ENCODE measurements around the gene TMPRSS6.

Gene TMPRSS6

DNA sequence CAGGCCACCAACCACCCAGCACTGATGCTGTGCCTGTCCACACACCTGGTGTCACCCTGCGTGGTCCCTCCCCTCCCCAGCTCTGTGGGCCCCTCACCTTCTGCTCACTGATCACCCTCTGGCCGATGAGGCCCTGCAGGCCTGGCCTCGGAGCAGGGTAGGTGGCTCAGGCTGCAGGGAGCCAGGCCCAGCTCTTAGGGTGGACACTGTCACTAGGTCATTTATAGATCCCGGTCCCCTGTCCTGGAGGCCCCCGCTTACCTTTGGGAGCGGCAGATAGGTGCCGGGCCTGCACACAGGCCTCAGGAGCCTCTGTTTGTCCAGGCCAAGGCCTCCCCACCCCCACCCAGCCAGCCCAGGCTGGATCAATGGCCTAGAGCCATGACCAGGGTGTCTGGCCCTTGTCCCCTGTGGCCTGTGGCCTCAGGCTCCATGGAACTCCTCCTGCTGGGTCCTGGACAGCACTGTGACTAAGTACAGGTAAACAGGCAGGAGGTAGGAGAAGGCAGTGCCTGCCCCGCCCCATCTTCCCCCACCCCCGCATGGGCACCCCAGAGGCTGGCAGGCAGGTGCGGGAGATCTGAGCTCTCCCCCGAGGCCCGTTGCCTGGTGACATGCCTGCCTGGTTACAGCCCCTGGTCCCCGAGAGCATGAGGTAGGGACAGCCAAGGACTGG is at the start of gene TMPRSS6:
Gene TMPRSS6, minus strand, starts transcription at position 472 of the 676 bp plus-strand sequence. CDS start 6,296 bp downstream, outside the sequence.
- DNase-seq = no peak

GRCh38 chr22:37158963-37159290 is 49.4 kb upstream of the TMPRSS6 start:
- DNase-seq = no peak

DNA sequence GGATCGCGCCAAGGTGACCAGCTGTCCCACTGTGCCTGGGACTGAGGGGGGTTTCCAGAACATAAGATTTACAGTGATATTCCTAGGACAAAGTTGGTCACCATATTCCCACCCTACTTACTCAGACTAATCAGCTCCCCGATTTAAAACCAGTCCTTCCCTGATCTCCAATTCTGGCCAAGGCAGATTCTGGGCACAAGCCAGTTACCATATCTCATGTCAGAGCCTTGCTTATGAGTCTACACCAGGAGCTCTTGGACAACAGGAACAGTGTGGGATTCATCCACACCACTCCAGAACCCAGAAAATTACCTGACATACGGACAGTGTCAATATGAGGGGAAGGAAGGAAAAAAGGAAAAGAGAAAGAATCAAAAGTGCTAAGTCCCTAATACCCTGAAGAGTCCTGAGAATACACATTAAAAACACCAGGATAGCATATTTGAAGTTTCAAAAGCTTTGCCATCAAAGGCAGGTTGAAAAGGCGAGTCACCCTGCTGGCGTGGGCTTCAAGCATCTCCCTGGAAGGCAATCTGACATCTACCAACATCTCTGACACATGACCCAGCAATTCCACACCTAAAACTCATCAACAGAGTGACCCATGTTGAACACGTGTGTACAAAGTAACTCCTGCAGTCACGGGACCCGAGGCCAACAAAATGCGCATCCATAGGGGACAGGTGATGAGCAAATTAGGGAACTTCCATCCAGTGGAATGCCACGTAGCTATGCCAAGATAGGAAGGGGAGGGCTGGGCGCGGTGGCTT is 48.2 kb upstream of the TMPRSS6 start:
- DNase-seq = no peak

DNA sequence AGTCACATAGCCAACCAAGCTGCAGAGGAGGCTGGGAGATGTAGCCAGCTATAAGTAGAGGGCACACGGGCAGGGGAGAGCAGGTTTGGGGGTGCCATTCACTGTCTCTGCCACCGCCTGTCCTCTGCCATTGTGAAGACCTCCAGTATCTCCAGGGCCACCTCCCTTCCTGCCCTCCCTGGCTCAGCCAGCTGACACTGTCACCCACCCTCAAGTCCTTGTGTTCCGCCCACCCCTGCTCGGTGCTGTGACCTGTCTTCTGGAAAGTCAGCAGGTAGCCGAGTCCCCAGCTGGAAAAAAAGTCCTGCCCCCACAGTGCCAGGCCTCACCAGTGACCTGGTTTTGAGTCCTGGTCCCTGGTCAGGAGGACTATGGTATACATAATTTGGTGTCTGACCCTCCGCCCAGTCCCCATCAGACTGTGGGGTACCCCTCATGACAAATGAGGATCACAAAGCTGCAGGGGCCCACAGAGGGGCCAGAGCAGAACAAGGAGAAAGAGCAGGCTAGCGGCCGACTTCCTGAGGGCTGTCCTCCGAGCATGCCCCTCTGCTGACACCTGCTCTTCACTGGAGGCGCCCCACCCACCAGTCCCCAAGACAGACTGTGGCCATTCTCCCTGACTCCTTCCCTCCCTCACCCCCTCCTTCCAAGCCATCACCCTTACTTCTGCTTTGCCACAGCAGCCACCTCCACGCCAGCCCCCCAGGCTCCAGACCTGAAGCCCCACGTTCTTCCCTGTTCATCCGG is 47.3 kb upstream of the TMPRSS6 start:
- DNase-seq = no peak

DNA sequence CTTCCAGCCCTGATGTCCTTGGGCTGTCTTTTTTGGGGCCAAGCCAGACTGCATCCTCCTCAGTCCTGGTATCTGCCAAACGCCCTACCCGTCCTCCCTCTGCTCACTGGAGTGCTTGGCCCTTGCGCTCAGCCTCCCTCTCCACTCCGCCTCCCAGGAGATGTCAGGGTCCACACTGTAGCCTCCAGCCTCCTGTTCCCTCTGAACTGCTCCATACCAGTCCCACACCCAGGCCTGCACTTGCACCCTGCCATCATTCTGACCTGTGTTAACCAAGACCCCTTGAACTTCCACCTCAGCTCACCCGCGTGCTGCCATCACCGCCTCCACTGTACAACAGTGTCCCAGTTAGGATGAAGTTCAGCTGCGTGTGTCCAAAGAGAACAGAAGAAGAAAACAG is 46.5 kb upstream of the TMPRSS6 start:
- no peak for DNase-seq

DNA sequence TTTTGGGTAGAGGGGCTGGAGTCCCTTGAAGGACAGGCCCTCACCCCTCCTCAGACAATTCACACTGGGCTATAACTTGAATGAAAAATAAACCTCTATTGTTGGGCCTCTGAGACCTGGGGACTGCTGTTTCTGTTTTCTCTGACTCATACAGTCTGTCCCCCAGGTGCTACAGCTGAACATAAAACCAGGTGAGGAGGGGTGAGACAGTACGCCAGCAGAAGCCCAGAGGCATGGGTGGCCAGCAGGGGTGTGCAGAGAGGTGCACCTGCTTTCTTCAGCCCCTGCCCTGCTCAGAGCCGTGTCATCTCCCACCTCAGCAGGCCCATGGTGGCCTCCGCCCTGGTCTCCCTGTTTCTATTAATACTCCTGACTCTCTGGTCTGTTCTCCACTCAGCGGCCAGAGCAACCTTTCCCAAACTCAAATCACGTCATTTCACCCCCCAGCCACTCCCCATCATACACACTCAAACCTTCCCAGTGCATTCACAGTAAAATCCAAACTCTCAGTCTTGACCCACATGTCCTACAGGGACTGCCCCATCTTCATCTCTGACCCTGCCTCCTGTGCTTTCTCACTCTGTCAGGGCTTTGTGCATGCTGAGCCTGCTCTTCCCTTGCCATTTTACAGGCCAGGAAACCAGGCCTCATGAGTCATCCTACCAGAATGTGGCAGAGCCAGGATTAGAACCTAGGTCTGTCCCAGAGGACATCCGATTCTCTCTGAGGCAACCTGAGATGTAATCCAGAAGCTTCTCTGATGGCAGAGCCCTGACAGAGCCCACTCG is 45.6 kb upstream of the TMPRSS6 start:
- DNase-seq = no peak

DNA sequence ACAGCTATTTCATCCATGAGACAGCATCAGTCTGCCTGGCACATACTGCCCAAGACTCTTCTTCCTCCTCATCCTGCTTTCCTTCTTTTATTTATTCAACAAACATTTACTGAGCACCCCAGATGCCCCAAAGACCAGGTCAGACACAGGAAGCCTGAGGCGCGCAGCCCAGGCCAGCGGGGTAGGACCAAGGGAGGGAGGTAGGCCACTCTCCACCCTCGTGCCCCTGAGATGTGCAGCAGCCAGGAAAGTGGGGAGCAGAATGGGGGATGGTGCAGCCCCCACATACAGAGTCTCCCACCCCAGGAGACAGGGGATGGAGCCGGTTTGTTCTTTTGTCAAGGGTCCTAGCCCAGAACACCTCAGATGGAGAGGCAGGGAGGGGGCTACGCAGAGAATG is 44.4 kb upstream of the TMPRSS6 start:
- no peak for DNase-seq

- DNase-seq = no peak
Observed at GRCh38 chr22:37151401-37151800, 41.9 kb upstream of the TMPRSS6 start.

- no peak for DNase-seq
Observed at GRCh38 chr22:37150701-37151100, 41.2 kb upstream of the TMPRSS6 start.

- DNase-seq = no peak
Observed at GRCh38 chr22:37148742-37149665, 39.5 kb upstream of the TMPRSS6 start.

GRCh38 chr22:37148031-37148651 is 38.6 kb upstream of the TMPRSS6 start:
- DNase-seq = no peak

DNA sequence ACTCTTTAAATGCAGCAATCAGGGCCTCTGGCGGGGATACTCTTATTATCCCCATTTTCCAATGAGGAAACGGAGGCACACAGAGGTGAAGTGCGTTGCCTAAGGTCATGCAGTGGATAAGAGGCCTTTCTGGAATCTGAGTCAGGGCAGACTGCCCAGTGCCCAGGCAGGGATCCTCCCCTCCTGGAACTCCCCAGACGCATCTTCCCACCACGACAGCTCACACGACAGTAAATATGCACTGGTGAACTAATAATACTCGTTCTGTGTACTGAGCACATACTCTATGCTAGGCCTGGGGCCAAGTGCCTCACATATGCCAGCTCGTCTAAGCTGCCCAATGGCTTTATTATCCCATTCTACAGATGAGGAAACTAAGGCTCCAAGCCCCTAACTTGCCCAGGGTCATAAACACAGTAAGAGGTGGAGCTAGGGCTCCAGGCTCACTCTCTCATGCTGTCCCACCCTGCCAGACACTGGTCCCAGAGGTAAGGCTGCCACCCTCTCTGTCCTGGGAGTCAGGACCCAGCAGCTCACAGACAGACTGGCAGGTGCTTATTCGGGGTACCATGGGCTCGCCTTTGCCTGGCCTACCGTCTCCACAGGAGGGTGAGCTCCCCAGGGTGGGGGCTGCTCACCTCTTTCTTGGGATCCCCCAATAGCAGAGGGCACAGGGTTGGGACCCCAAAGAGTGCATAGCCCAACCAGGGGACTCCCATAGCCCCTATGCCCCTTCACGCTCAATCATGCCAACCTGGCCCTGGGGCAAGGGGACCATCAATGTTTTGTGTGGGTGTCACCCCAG is 37.9 kb upstream of the TMPRSS6 start:
- DNase-seq = no peak

GRCh38 chr22:37146507-37147180 is 37.1 kb upstream of the TMPRSS6 start:
- DNase-seq = no peak

GRCh38 chr22:37146051-37146385 is 36.5 kb upstream of the TMPRSS6 start:
- no peak for DNase-seq

- no peak for DNase-seq
Observed at GRCh38 chr22:37145180-37146050, 35.9 kb upstream of the TMPRSS6 start.

- DNase-seq = no peak
Observed at GRCh38 chr22:37144180-37144554, 34.7 kb upstream of the TMPRSS6 start.

GRCh38 chr22:37141971-37142370 is 32.5 kb upstream of the TMPRSS6 start:
- no peak for DNase-seq

DNA sequence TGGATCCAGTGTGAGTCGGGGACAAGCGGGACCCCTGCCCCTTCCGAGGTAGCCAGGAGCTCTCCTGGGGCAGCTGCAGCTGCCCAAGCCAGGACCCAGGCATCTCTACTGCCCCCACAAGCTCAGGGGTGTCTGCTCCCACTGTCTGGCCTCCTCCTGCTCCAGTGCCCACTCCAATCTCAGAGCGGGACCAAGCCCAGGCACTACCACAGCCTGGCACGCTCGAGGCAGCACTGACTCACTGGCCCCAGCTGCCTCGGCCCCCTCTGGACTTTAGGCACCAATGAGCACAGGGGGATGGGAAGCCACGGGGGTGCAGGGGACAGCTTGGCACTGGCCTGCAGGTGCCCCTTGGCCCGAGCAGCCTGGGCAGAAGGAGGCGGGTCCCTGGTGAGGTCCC is 32.0 kb upstream of the TMPRSS6 start:
- DNase-seq = no peak

- no peak for DNase-seq
Observed at GRCh38 chr22:37140686-37141323, 31.3 kb upstream of the TMPRSS6 start.
